Measurements from ENCODE around the gene TUT1.
"Not testable (repeated sequence)": the region's sequence is repeated elsewhere in the genome, so short reads cannot be mapped to it uniquely, and the experiment has no call there.

Gene TUT1, protein sequence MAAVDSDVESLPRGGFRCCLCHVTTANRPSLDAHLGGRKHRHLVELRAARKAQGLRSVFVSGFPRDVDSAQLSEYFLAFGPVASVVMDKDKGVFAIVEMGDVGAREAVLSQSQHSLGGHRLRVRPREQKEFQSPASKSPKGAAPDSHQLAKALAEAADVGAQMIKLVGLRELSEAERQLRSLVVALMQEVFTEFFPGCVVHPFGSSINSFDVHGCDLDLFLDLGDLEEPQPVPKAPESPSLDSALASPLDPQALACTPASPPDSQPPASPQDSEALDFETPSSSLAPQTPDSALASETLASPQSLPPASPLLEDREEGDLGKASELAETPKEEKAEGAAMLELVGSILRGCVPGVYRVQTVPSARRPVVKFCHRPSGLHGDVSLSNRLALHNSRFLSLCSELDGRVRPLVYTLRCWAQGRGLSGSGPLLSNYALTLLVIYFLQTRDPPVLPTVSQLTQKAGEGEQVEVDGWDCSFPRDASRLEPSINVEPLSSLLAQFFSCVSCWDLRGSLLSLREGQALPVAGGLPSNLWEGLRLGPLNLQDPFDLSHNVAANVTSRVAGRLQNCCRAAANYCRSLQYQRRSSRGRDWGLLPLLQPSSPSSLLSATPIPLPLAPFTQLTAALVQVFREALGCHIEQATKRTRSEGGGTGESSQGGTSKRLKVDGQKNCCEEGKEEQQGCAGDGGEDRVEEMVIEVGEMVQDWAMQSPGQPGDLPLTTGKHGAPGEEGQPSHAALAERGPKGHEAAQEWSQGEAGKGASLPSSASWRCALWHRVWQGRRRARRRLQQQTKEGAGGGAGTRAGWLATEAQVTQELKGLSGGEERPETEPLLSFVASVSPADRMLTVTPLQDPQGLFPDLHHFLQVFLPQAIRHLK
- 5.2 to 12.6 (median 6.4) reads per million in 4 donors for total RNA-seq

DNA sequence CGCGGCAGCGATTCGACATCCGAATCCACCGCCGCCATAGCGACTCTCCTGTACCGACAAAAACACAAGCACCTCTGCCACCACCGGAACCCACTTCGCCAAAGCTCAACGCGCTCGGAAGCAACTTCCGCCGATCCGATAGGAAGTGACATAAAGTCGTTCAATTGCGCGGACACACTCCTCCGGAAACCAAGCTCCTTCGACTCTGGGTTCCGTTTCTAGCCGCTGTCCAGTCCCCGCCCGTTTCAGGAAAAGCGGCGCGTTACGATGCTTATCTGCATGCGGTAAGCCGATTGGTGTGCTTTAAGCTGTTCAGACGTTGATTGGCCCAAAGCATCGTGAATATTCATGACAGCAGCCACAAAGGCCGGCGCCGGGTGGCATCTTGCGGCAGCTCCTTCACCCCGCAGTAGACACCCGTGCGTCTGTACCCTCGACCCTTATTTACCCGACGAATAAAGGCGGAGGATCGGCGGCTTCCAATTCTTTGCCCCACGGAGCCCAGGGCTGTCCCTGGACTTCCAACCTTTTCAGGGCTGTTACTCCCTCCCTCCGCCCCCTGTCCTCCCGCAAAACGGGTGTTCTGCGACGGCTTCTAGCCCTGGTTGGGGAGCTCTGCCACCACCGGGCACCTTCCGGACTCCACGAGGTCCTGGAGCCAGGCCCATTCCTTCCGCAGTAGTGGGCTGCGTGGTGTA is at the start of gene TUT1:
TSS of gene TUT1 (minus strand) at position 76 of the 698 bp plus-strand sequence. CDS start at position 38, 38 bp downstream.
- peak; percentile 90 to 99 (median 94) for DNase-seq

DNA sequence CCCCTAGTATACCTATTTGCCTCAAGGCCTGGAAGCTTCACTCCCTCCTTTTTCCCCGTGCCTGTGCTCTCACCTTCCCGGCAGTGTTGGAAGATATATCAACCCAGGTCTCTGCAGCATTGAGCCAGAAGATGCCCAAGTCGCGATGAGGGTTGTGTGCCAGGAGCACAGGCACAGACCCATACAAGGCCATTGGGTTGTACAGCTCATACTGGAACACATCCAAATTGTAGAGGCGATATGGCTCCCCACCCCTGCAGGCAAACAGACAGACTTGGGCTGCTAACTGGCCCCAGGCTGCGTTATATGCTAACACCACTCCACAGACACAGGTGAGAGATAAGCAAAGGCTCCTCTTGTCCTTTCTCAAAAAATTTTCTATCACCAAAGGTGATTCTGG is 41.2 kb upstream of the TUT1 start:
- DNase-seq = no peak

DNA sequence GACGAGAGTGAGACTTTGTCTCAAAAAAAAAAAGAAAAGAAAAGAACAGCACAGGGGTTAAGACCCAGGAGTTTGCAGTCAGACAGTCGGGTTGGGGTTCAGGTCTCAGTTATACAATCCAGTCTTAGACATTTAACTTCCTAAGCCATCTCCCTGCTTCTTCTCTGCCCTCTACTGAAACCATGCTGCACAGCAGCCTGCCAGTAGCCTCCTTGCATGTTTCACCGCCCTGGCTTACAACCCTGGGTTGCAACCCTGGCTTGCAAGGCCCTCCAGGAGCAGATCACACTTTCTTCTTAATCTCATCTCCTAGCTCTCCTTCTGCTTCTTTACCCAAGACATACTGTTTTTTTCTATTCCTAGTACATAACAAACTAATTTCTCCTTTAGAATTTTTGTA is 36.4 kb upstream of the TUT1 start:
- no peak for DNase-seq

DNA sequence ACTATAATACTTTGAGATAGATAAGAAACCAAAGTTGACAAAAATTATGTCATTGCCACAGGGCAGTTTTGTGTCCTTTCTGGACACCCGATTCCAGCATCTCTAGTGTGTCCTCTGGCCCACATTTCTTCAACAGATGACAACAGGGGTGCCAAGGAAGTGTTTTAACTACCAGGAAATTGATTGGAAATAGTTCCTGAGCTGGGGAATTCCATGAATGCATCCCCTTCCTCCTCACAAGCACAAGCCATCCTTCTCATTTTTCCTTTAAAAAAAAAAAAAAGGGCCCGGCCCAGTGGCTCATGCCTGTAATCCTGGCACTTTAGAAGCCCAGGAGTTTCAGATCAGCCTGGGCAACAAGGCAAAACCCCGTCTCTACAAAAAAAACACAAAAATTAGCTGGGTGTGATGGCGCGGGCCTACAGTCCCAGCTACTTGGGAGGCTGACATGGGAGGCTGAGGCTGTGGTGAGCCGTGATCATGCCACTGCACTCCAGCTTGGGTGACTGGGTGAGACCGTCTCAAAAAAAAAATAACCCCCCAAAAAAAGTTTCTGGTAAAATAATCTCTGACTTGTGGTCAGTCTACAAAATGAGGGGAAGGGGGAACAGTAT is 31.3 kb upstream of the TUT1 start:
- DNase-seq = no peak

DNA sequence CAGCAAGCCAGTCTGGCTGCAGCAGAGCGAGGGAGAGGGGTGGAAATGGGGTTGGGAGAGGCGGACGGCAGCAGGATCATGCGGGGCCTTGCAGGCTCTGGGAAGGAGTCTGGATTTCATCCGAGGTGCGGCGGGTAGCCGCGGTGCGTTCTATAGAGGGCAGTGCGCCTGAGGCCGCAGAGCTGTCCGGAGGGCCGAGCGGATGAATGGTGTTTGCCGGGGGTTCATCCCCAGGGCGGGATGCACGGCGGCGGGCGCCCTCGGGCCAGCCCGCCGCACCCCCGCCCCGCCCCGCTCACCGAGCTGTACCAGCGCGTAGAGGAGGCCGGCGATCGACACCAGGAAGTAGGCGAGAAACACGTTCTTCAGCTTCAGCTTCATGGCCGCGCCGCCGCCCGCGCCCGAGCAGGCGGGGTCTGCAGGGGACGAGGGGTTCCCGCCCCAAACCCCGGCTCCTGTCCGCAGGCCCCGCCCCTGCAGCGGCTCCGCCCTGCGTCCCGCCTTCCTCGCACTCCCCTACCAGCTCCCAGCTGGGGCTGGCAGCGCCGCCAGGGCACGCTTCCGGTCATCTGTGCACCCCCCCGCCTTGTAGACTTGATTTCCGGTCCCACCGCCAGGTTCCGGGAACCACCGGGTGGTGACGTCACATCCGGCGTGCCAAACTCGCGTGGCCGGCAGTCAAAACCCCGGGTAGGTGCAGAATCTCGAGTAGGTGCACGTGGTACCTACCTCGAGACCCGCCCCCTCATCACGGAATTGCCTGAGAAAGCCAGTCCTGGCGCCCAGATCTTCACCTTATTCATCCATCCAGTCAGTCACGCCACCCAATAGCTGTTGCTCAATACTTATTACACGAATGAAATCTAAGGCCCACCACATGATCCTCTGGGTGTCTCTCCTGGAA is 30.5 kb upstream of the TUT1 start, which contains the start of gene B3GAT3:
TSS of gene B3GAT3 (minus strand) at position 420 of the 904 bp plus-strand sequence. CDS start at position 381, 39 bp downstream.
- DNase-seq = peak; percentile 94 to 97 (median 97)

DNA sequence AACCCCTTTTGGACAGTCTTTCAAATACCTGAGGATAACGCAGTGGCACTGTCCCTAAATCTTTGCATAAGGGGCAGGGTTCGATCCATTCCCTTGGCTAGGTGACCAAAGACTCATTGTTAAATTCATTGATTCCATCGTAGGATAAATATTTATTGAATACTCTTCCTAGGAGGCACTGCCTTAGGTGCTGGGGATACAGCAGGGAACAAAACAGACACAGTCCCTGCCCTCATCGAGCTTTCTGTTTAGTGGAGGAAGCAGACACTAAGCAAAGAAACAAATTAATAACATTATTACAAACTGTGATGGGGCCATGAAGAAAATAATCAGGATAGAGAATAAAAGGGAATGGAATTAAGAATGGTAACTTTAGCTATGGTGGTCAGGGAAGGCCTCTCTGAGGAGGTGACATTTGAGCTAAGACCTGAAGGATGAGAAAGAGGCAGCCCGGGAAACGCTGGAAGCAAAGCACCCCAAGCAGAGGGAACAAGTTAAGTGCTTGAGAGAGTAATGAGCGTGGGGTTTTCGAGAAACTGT is 29.8 kb upstream of the TUT1 start:
- DNase-seq = no peak

DNA sequence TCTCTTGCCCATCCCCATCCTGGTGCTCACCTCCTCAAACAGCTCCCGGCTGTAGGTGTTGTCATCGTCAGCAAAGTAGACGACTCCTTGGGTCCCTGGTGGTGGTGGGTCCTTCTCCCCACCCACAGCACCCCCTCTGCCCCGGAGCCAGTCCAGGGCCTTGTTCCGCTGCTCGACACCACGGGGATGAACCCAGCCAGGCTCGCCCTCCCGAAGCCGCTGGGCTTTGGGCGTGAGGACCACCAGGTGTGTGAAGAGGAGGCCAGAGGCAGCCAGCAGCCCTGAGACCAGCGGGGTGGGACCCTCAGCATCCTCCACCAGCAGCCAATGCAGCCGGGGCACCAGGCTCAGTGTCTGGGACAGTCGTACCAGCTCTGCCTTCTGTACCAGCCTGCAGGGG is 25.6 kb upstream of the TUT1 start:
- not testable (repeated sequence) for DNase-seq

DNA sequence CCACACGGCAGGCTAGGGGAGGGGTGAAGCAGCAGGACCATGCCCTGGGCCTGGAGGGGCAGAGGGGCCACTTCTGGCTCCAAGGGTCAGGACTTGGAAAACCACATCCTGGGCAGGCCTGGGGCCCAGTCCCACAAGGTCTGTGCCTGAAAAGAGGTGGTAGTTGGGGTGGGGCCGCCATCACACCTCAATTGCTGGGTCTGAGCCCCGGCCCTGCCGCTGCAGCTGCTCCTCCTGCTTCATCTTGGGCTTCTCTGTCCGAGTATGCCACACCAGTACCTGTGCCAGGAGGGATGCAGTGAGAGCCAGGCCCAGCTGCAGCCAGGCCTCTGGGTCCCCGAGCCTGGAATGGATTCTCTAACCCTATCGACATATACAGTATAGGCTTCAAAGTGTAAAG is 24.2 kb upstream of the TUT1 start:
- no peak for DNase-seq

DNA sequence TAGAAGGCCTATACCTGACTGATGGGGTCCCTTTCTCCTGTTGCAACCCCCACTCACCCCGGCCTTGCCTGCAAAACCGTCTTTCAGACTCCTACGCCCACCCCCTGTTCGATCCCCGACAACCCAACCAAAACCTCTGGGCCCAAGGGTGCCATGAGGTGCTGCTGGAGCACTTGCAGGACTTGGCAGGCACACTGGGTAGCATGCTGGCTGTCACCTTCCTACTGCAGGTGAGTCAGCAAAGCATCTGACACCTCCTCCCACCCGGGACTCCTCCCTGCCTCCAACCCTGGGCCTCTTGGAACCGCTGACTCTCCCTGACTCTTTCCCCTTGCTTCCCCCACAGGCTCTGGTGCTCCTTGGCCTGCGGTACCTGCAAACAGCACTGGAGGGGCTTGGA is 23.0 kb upstream of the TUT1 start:
- DNase-seq = no peak

DNA sequence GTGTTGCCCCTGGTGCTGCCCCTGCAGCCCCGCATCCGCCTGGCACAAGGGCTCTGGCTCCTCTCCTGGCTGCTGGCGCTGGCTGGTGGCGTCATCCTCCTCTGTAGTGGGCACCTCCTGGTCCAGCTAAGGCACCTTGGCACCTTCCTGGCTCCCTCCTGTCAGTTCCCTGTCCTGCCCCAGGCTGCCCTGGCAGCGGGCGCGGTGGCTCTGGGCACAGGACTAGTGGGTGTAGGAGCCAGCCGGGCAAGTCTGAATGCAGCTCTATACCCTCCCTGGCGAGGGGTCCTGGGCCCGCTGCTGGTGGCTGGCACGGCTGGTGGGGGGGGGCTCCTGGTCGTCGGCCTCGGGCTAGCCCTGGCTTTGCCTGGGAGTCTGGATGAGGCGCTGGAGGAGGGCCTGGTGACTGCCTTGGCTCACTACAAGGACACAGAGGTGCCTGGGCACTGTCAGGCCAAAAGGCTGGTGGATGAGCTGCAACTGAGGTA is 22.0 kb upstream of the TUT1 start:
- DNase-seq = no peak

DNA sequence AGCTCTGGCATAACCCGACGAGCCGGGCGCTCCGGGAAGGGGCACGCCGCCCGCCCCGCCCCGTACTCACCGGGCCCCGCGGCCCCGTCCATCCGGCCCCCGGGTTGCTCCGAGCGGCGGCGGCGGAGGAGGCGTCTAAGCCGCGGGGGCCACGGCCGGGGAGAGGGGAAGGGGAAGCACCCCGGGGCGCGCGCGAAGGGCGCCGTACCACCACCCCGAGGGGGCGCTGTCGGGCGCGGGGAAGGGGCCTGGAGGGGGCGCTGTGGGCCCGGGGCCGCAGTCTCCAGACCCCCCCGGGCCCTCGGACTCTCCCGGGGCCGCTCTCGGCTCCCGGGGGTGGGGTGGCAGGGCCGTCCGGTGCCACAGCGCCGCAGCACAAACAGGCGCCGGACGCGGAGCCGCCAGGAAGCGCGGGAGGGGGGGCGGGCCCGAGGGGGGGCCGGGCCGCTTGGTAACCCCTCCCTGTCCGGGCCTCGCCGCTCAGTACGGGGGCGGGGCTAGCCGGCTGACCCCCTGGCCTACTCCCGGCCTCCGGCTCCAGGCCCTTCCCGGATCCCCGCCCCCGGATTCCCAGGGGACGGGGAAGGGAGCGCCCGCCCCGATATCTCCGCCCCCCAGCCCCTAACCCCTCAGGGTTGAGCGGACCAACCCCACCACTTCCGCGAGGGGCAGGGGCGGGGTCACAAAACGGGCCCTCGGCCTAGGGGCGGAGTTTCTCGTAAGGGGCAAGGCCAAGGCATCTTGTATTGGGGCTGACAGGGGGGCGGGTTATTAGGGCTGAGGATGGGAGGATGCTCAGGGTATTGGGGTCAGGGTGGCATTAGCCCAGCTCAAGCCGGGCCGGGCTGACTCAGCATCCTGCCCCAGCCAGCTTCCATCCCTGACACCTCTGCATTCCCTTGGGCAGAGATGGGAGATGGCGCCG is 21.3 kb upstream of the TUT1 start, which contains the start of the genes EML3 and ROM1:
TSS of gene EML3 (minus strand) at position 410 of the 925 bp plus-strand sequence. CDS start at position 92, 318 bp downstream.
TSS of gene ROM1 (plus strand) at position 892 of the 925 bp plus-strand sequence. CDS start at position 917, 25 bp downstream.
- DNase-seq = peak; percentile 70 to 90 (median 80)

DNA sequence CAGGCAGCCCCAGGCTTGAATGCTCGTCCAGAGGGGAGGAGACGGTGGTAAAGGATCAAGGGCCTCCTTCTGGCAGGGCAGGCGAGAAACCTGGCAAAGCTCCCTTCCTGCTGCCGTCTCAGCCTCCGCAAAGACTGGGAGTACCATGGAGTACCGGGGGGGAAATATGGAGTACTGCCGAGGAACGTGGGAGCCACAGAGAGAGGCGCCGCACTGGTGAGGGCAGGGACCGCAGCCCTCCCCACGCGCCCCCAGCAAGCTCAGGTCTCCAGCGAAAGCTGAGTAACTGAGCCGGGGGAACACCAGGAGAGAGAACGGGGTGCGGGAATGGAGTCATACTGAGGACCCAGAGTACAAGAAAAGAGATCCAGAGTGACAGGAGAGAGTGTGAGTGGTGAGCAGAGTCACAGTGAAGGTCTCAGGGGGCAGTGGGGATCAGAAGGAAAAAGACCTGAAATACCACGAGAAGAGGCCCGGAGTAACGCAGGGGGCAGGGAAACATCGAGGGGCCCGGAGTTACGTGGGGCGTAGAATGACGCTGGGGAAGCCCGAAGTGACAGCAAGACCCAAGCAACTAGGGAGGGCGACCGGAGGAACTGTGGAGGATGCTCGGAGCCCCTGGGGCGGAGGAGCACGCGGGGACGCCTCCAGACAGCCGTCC is 20.5 kb upstream of the TUT1 start:
- peak in 1 of 5 donors; percentile 57 for DNase-seq

DNA sequence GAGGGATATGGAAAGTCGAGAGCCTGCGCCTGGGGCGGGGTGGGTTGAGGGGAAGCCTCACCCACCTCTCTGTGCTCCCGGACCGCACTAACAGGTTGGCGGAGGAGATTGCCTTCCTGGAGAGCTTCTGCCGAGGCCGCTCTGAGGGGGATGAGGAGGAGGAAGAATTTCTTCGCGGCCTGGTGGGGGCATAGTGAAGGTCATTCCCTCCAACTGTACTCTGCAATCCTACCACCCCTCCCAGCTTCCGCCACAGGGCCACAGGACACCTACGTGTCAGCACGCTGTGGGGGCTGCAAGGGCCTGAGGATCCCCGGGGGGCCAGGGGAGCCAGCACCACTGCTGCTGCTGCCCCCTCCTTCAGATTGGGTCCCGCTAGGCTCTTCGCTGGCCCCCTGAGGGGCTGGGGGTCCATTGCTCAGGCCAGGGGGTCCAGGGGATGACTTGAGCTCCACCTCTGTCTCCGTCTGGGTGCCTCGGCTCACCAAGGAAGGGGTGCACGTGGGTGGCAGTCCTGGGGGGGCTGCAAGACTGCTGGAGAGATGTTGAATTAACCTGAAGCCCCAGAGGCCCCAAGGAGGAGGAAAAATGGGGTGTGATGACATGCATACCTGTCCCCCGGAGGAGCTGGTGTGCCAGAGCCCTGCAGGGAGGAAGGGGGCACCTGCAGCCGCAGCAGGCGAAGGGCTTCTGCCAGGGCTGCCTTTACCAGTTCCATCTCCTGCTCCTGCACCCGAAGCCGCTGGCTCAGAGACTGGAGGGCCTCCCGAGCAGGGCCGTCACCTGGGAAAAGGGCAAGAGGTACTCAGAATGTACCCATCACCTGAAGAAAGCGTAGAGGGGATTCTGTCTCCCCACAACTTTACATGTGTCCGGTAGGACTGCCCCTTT is 19.7 kb upstream of the TUT1 start:
- DNase-seq = no peak

DNA sequence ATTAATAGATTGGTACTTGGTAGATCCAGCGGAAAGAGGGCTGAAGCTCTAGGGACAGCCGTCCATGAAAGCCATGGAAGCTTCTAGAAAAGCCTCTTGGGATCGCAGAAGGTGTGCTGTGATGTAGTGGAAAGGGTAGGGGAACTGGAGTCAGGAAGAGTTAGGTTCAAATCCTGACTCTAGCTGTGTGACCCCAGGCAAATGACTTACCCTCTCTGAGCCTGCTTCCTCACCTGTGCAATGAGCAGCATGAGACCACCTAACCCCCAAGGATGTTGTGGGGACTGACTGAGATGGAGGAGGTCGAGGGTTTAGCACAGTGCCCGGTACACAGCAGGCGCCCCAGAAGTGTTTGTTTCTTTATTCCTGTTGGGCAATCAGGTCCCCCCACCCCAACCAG is 19.1 kb upstream of the TUT1 start:
- DNase-seq = no peak

DNA sequence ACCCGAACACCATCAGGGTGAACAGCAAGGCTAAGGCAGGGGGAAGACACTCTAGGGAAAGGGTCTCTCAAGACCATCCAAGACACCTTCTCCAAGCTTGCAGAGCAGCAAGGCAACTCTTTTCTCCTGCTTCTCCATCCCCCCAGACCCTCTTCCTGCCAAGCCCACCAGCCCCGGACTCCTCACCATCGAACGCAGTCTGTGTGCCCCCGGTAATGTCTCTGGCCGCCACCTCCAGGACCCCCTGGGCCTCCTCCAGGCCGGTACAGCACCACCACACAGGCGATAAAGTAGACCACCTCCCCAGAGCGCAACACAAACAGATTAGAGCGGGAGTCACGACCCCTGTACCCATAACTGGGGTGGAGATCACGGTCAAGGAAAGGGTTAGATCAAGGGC is 17.5 kb upstream of the TUT1 start:
- DNase-seq = no peak

DNA sequence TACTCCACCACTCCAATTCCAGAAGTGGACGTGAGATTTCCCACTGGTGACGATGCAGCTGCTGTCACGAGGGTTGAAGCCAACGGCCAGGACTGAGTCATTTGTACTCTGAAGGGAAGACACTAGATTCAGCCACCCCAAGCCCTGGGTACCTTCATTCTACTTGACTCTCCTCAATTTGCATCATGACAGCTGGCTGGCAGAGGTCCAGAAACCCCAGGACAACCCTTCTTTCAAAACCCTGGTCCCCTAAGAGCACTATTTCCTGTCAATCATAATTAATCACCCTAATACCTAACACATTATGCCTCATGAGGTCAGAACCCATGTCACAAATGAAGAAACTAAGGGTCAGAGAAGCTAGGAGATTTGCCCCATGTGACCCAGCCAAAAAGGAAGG is 16.4 kb upstream of the TUT1 start:
- DNase-seq = no peak

DNA sequence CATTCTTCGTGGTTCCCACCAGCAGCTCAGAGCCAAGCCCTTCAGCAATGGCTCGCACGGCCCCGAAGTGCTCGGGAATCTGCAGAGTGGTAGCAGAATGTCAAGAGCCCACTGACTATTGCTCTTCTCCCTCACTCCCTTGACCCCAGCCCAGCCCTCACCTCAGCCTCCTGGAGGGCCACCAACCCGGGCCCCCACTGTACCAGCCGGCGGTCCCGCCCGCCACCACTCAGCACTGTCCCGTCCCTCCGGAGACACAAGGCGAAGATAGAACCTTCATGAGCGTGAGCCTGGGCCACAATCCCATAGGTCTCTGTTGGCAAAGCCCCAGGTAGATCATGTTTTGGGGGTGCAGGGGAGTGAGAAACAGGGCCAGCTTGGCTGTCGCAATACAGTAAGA is 14.6 kb upstream of the TUT1 start:
- no peak for DNase-seq

DNA sequence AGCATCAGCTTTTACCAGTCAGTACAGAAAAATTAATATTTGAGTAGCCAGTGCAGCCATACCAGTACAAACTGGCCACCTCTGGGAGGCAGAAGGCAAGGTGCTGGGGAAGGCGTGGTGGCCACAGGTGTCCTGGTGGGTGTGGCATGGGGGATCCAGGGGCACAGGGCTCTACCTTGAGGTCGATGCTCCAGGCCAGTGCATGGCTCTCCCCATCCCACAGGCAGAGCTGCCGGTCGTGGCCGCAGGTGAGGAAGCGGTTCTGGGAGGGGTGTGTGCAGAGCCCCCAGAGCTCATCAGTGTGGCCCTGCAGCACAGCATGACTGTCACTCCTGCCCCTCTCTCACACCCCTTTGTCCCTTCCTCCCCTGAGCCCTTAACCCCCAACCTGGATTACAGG is 14.1 kb upstream of the TUT1 start:
- no peak for DNase-seq
